Measurements from ENCODE around the gene IPCEF1. TPM values are rescaled to one million over a fixed set of nuclear protein-coding genes. Genes with fewer than 3 reads are reported as not detected.

IPCEF1 gene
- total RNA-seq, 2 experiments from 2014 or later: 23.6 to 24.3 TPM

GRCh38 chr6:154213782-154214181 lies 142.8 kb downstream of the IPCEF1 start:
- Mint-ChIP-seq H3K4me1 (ENCODE audit: low read depth) (peaks cover 55% of the 10 kb centered on the region), H3K36me3 (ENCODE audit: low read depth) (peaks cover 48% of the 10 kb centered on the region), H3K27me3 (no peaks in the 10 kb centered on the region), H3K4me3 (no peak overlapping the region), H3K27ac (no peak overlapping the region), H3K9me3 (no peaks in the 10 kb centered on the region)
- ATAC-seq: no peak
- intact Hi-C loops (cut with micrococcal nuclease): no loop called here
- POLR2A ChIA-PET: no interaction called here
- no peak for DNase-seq
- no peak for TF ChIP-seq CTCF (IDR thresholded peaks at IDR 0.05)
- CTCF ChIA-PET: interaction anchor here (1.2 to 1.7 kb wide), 2 partner anchors 10 to 63 kb away, joined by 4 read pairs; no protein-coding TSS in a partner anchor

GRCh38 chr6:154210678-154211077 lies 145.9 kb downstream of the IPCEF1 start:
- Mint-ChIP-seq H3K4me3 (no peak overlapping the region), H3K27ac (no peak overlapping the region), H3K9me3 (no peaks in the 10 kb centered on the region), H3K36me3 (ENCODE audit: low read depth) (peaks cover 62% of the 10 kb centered on the region), H3K27me3 (no peaks in the 10 kb centered on the region), H3K4me1 (ENCODE audit: low read depth) (peaks cover 45% of the 10 kb centered on the region)
- no peak for ATAC-seq
- CTCF ChIA-PET: interaction anchor here (1.3 to 2.2 kb wide), 2 partner anchors 14 to 56 kb away, joined by 4 to 8 read pairs; no protein-coding TSS in a partner anchor
- TF ChIP-seq CTCF (IDR thresholded peaks at IDR 0.05): no peak
- DNase-seq: no peak
- POLR2A ChIA-PET: interaction anchor here (1.0 kb wide), 1 partner anchor 13 kb away, joined by 4 read pairs; no protein-coding TSS in a partner anchor
- intact Hi-C loops (cut with micrococcal nuclease): no loop called here

- no peak for DNase-seq
- POLR2A ChIA-PET: no interaction called here
- intact Hi-C loops (cut with micrococcal nuclease): no loop called here
- CTCF ChIA-PET: no interaction called here
- H3K36me3 Mint-ChIP-seq (ENCODE audit: low read depth): peaks cover 63% of the 10 kb centered on the region
- no peak overlapping the region for H3K27ac Mint-ChIP-seq
- no peaks in the 10 kb centered on the region for H3K9me3 Mint-ChIP-seq
- no peak for TF ChIP-seq CTCF (IDR thresholded peaks at IDR 0.05)
- no peaks in the 10 kb centered on the region for H3K27me3 Mint-ChIP-seq
- ATAC-seq: no peak
- peaks cover 42% of the 10 kb centered on the region for H3K4me1 Mint-ChIP-seq (ENCODE audit: low read depth)
- no peak overlapping the region for H3K4me3 Mint-ChIP-seq
Measured at GRCh38 chr6:154209555-154209954, 147.0 kb downstream of the IPCEF1 start.

GRCh38 chr6:154206996-154207395 lies 149.6 kb downstream of the IPCEF1 start:
- ATAC-seq: no peak
- Mint-ChIP-seq H3K4me1 (ENCODE audit: low read depth) (peaks cover 41% of the 10 kb centered on the region), H3K27me3 (no peaks in the 10 kb centered on the region), H3K36me3 (ENCODE audit: low read depth) (peaks cover 67% of the 10 kb centered on the region), H3K9me3 (peaks cover 1% of the 10 kb centered on the region), H3K4me3 (no peak overlapping the region), H3K27ac (no peak overlapping the region)
- no peak for TF ChIP-seq CTCF (IDR thresholded peaks at IDR 0.05)
- POLR2A ChIA-PET: interaction anchor here (0.9 kb wide), 1 partner anchor 10 kb away, joined by 3 read pairs; no protein-coding TSS in a partner anchor
- CTCF ChIA-PET: interaction anchor here (1.0 to 1.5 kb wide), 3 partner anchors 17 to 70 kb away, joined by 3 to 5 read pairs (median 3); no protein-coding TSS in a partner anchor
- intact Hi-C loops (cut with micrococcal nuclease): no loop called here
- DNase-seq: no peak

- Mint-ChIP-seq H3K27ac (no peak overlapping the region), H3K9me3 (peaks cover 1% of the 10 kb centered on the region)
- intact Hi-C loops (cut with micrococcal nuclease): no loop called here
Measured at GRCh38 chr6:154206141-154206540, 150.5 kb downstream of the IPCEF1 start.

More at GRCh38 chr6:154206141-154206540, 150.5 kb downstream of the IPCEF1 start:
- no peaks in the 10 kb centered on the region for H3K27me3 Mint-ChIP-seq
- no peak for DNase-seq
- H3K36me3 Mint-ChIP-seq (ENCODE audit: low read depth): peaks cover 71% of the 10 kb centered on the region
- H3K4me1 Mint-ChIP-seq (ENCODE audit: low read depth): peaks cover 46% of the 10 kb centered on the region
- no peak for TF ChIP-seq CTCF (IDR thresholded peaks at IDR 0.05)
- H3K4me3 Mint-ChIP-seq: no peak overlapping the region
- ATAC-seq: no peak
- CTCF ChIA-PET: interaction anchor here (0.7 to 1.5 kb wide), 3 partner anchors 36 to 165 kb away, joined by 3 read pairs; no protein-coding TSS in a partner anchor
- POLR2A ChIA-PET: interaction anchor here (0.6 kb wide), 1 partner anchor 11 kb away, joined by 4 read pairs; no protein-coding TSS in a partner anchor

Data from activated CD8-positive, alpha-beta T cell treated with anti-CD3 and anti-CD28 coated beads for 36 hours (primary cell).